HUES48 (cell line): Measurements from ENCODE around the gene RFC4.
A peak's percentile ranks its signal among the peaks of the same experiment; 100 is the strongest.
"Not testable (repeated sequence)": the region's sequence is repeated elsewhere in the genome, so short reads cannot be mapped to it uniquely, and the experiment has no call there.

Experiments used
- H3K27ac ChIP-seq: one replicate; pipeline ENCODE4 v1.7.0; 2013; ENCODE audit warnings: low read depth, low read length, inconsistent platforms
- H3K27me3 ChIP-seq: 2 replicates; pipeline ENCODE4 v1.6.1; 2013; ENCODE audit warnings: mild to moderate bottlenecking, low read length; ENCODE audit not compliant: control insufficient read depth, insufficient read depth
- H3K36me3 ChIP-seq: 2 replicates; pipeline ENCODE4 v1.6.1; 2013; ENCODE audit warnings: low read length; ENCODE audit not compliant: control insufficient read depth, insufficient read depth
- H3K4me1 ChIP-seq: 2 replicates; pipeline ENCODE4 v1.6.1; 2013; ENCODE audit warnings: mild to moderate bottlenecking, low read length; ENCODE audit not compliant: control insufficient read depth, insufficient read depth
- H3K4me3 ChIP-seq: 2 replicates; pipeline ENCODE4 v1.5.1; 2013; ENCODE audit warnings: mild to moderate bottlenecking, low read depth, low read length
- H3K9ac ChIP-seq: 2 replicates; pipeline ENCODE4 v1.6.1; 2013; ENCODE audit warnings: mild to moderate bottlenecking, low read depth, low read length, moderate library complexity
- H3K9me3 ChIP-seq: 2 replicates; pipeline ENCODE4 v1.6.1; 2013; ENCODE audit warnings: low read length; ENCODE audit not compliant: control insufficient read depth, insufficient read depth

The RFC4 gene

GRCh38 chr3:186806089-186807055, at the start of gene RFC4:
RFC4 (minus strand) TSS chr3:186806482; CDS start chr3:186804713, 1,769 bp downstream.
- Histone ChIP-seq H3K36me3 (peaks cover 35% of the 10 kb centered on the region), H3K4me1 (peaks cover 13% of the 10 kb centered on the region), H3K27me3 (no peaks in the 10 kb centered on the region), H3K9ac (peak within 1 kb of the TSS; percentile 94), H3K27ac (peak within 1 kb of the TSS; percentile 95), H3K9me3 (no peaks in the 10 kb centered on the region), H3K4me3 (peak within 1 kb of the TSS; percentile 92)

- H3K4me1 ChIP-seq = no peaks in the 10 kb centered on the region
- H3K36me3 ChIP-seq = no peaks in the 10 kb centered on the region
- H3K9ac ChIP-seq = no peak overlapping the region
- H3K4me3 ChIP-seq = no peak overlapping the region
- H3K27ac ChIP-seq = no peak overlapping the region
- H3K27me3 ChIP-seq = no peaks in the 10 kb centered on the region
- no peaks in the 10 kb centered on the region for H3K9me3 ChIP-seq
Observed at GRCh38 chr3:186854954-186855353, 48.7 kb upstream of the RFC4 start.

DNA sequence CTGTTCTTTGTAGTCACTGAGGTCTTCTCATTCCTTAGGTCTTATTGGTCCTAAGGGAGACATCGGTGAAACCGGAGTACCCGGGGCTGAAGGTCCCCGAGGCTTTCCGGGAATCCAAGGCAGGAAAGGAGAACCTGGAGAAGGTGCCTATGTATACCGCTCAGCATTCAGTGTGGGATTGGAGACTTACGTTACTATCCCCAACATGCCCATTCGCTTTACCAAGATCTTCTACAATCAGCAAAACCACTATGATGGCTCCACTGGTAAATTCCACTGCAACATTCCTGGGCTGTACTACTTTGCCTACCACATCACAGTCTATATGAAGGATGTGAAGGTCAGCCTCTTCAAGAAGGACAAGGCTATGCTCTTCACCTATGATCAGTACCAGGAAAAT, 47.9 kb upstream of the RFC4 start:
- H3K27me3 ChIP-seq = no peaks in the 10 kb centered on the region

DNA sequence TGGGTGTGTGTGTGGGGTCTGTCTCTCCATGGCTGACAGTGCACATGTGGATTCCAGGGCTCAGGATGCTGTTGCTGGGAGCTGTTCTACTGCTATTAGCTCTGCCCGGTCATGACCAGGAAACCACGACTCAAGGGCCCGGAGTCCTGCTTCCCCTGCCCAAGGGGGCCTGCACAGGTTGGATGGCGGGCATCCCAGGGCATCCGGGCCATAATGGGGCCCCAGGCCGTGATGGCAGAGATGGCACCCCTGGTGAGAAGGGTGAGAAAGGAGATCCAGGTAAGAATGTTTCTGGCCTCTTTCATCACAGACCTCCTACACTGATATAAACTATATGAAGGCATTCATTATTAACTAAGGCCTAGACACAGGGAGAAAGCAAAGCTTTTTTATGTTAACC, 46.7 kb upstream of the RFC4 start:
- no peak overlapping the region for H3K27ac ChIP-seq
- H3K9me3 ChIP-seq = no peaks in the 10 kb centered on the region
- H3K4me3 ChIP-seq = no peak overlapping the region
- no peaks in the 10 kb centered on the region for H3K36me3 ChIP-seq
- H3K9ac ChIP-seq = no peak overlapping the region
- H3K4me1 ChIP-seq = no peaks in the 10 kb centered on the region
- H3K27me3 ChIP-seq = no peaks in the 10 kb centered on the region

More for the DNA sequence above, 47.9 kb upstream of the RFC4 start:
- Histone ChIP-seq H3K9ac (no peak overlapping the region), H3K27ac (no peak overlapping the region), H3K4me3 (no peak overlapping the region), H3K9me3 (no peaks in the 10 kb centered on the region), H3K36me3 (no peaks in the 10 kb centered on the region), H3K4me1 (no peaks in the 10 kb centered on the region)

DNA sequence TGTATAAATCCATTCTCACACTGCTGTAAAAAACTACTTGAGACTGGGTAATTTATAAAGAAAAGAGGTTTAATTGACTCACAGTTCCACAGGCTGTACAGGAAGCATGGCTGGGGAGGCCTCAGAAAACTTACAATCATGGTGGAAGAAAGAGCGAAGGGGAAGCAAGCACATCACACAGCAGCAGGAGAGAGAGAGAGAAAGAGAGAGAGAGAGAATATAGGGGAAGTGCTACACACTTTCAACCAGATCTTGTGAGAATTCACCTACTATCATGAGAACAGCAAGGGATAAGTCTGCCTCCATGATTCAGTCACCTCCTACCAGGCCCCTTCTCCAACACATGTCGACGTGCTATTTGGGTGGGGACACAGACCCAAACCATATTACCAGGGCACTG, 45.6 kb upstream of the RFC4 start:
- not testable (repeated sequence) for H3K36me3 ChIP-seq, H3K9me3 ChIP-seq, H3K9ac ChIP-seq, H3K4me1 ChIP-seq, H3K27ac ChIP-seq, H3K4me3 ChIP-seq, H3K27me3 ChIP-seq

DNA sequence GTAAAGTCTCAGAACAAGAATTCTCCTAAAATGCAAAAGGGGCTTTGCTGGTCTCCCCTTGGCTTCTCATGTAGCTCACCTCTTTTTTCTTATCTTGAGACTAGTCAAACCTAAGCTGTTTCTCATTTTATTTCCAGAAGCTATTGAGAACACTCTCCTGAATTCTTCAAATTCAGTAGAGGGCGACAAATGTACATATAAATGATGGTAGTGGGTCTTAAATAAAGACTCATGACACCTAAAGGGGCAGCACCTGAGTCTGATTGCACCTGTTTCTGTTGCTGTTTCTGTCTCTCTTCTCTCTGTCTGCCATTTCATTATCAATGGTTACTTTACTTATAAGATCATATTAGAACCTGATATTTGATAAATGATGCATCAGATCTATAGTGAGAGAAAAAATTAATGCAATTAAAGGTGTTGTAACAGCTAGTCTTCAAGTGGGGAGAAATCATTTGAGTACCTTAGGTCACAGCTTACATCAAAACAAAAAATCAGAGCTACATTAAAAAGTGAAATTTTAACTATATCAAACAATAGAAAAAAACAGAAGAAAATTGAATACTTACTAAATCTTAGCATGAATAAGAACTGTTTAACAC, 43.2 kb upstream of the RFC4 start:
- no peaks in the 10 kb centered on the region for H3K27me3 ChIP-seq
- no peak overlapping the region for H3K9ac ChIP-seq
- H3K4me3 ChIP-seq = no peak overlapping the region

DNA sequence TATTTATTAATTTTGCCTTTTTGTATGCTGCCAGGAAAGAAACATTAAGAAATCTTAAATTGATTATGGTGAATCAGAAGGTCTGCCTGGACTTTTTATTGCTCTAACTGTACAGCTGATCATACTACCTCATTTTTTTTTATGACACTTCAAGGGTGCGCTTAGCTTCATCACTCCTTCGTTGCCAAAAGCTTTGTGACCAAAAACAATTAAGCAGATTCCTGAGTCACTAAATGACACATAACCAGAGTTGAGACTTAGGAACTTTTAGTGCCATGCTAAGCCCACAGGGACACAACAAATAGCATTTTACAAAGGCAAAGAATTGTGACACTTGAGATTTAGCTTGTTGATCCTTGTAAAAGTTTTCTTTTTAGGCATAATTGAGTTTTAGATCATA, 41.2 kb upstream of the RFC4 start:
- Histone ChIP-seq H3K9ac (no peak overlapping the region), H3K9me3 (no peaks in the 10 kb centered on the region)

More for the DNA sequence above, 43.2 kb upstream of the RFC4 start:
- H3K4me1 ChIP-seq = no peaks in the 10 kb centered on the region
- H3K9me3 ChIP-seq = no peaks in the 10 kb centered on the region
- H3K36me3 ChIP-seq = no peaks in the 10 kb centered on the region
- no peak overlapping the region for H3K27ac ChIP-seq

GRCh38 chr3:186845756-186846155, 39.5 kb upstream of the RFC4 start:
- no peak overlapping the region for H3K4me3 ChIP-seq
- H3K27ac ChIP-seq = no peak overlapping the region

More for the DNA sequence above, 41.2 kb upstream of the RFC4 start:
- no peaks in the 10 kb centered on the region for H3K27me3 ChIP-seq
- no peak overlapping the region for H3K4me3 ChIP-seq
- H3K4me1 ChIP-seq = no peaks in the 10 kb centered on the region
- H3K27ac ChIP-seq = no peak overlapping the region
- H3K36me3 ChIP-seq = no peaks in the 10 kb centered on the region

GRCh38 chr3:186844908-186845307, 38.6 kb upstream of the RFC4 start:
- H3K27me3 ChIP-seq = no peaks in the 10 kb centered on the region

More at GRCh38 chr3:186845756-186846155, 39.5 kb upstream of the RFC4 start:
- Histone ChIP-seq H3K4me1 (no peaks in the 10 kb centered on the region), H3K9me3 (no peaks in the 10 kb centered on the region), H3K36me3 (no peaks in the 10 kb centered on the region), H3K9ac (no peak overlapping the region), H3K27me3 (no peaks in the 10 kb centered on the region)

DNA sequence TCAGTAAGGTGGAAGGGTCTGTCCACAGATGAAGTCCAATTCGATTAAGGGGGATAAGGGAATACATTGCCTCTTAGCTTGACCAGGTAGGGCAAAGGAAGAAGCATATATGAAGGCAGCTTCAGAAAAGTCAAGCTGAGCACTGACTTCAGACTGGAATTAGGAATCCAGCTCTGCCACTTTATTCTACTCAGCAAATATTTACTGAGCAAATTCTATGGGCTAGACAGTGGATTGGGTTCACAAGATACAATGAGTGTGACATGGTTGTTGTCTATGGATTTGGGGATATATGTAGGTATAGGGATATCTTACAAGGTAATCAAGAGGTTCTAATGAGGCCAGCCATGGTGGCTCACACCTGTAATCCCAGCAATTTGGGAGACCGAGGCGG, 36.8 kb upstream of the RFC4 start:
- H3K27me3 ChIP-seq = no peaks in the 10 kb centered on the region
- H3K36me3 ChIP-seq = no peaks in the 10 kb centered on the region
- no peak overlapping the region for H3K4me3 ChIP-seq
- H3K9ac ChIP-seq = no peak overlapping the region
- H3K4me1 ChIP-seq = no peaks in the 10 kb centered on the region
- H3K27ac ChIP-seq = no peak overlapping the region
- H3K9me3 ChIP-seq = no peaks in the 10 kb centered on the region

More at GRCh38 chr3:186844908-186845307, 38.6 kb upstream of the RFC4 start:
- no peaks in the 10 kb centered on the region for H3K36me3 ChIP-seq
- no peak overlapping the region for H3K4me3 ChIP-seq
- no peak overlapping the region for H3K9ac ChIP-seq
- no peak overlapping the region for H3K27ac ChIP-seq
- no peaks in the 10 kb centered on the region for H3K9me3 ChIP-seq
- no peaks in the 10 kb centered on the region for H3K4me1 ChIP-seq

- Histone ChIP-seq H3K9me3 (no peaks in the 10 kb centered on the region), H3K4me3 (no peak within 1 kb of the TSS), H3K27me3 (no peaks in the 10 kb centered on the region), H3K36me3 (no peaks in the 10 kb centered on the region), H3K9ac (no peak within 1 kb of the TSS), H3K4me1 (no peaks in the 10 kb centered on the region), H3K27ac (no peak within 1 kb of the TSS)
Observed at GRCh38 chr3:186842426-186843038, 36.2 kb upstream of the RFC4 start, which contains the start of gene ADIPOQ. ADIPOQ (plus strand) TSS chr3:186842710; CDS start chr3:186853059, 10,349 bp downstream.
